GM12875 (cell line): ENCODE data around the gene CS.
A peak's percentile ranks its signal among the peaks of the same experiment; 100 is the strongest.

Experiments used
- H3K4me3 ChIP-seq: one replicate; pipeline ENCODE4 v1.5.1; 2011; ENCODE audit warnings: low read depth, low read length, control low read depth
- TF ChIP-seq, protein P1 (sequence below): IDR thresholded peaks from 2 replicates; pipeline ENCODE4 v1.5.1; 2011; ENCODE audit warnings: low read depth, mild to moderate bottlenecking, control low read depth, inconsistent platforms, low read length, moderate library complexity, borderline replicate concordance; ENCODE audit not compliant: insufficient read depth

CS gene

DNA sequence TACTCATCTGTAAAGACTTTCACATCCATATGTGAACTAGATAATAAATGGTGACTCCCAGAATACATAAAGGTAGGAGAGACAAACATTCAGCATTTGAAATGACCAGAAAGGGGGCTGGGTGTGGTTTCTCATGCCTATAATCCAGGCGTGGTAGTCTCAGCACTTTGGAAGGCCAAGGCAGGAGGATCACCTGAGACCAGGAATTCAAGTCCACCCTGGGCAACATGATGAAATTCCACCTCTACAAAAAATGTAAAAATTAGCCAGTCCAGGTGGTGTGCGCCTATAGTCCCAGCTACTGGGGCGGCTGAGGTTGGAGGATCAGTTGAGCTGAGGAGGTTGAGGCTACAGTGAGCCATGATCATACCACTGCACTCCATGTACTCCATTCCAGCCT, 4.1 kb upstream of the CS start:
- TF ChIP-seq, protein P1, sequence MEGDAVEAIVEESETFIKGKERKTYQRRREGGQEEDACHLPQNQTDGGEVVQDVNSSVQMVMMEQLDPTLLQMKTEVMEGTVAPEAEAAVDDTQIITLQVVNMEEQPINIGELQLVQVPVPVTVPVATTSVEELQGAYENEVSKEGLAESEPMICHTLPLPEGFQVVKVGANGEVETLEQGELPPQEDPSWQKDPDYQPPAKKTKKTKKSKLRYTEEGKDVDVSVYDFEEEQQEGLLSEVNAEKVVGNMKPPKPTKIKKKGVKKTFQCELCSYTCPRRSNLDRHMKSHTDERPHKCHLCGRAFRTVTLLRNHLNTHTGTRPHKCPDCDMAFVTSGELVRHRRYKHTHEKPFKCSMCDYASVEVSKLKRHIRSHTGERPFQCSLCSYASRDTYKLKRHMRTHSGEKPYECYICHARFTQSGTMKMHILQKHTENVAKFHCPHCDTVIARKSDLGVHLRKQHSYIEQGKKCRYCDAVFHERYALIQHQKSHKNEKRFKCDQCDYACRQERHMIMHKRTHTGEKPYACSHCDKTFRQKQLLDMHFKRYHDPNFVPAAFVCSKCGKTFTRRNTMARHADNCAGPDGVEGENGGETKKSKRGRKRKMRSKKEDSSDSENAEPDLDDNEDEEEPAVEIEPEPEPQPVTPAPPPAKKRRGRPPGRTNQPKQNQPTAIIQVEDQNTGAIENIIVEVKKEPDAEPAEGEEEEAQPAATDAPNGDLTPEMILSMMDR = no peak

DNA sequence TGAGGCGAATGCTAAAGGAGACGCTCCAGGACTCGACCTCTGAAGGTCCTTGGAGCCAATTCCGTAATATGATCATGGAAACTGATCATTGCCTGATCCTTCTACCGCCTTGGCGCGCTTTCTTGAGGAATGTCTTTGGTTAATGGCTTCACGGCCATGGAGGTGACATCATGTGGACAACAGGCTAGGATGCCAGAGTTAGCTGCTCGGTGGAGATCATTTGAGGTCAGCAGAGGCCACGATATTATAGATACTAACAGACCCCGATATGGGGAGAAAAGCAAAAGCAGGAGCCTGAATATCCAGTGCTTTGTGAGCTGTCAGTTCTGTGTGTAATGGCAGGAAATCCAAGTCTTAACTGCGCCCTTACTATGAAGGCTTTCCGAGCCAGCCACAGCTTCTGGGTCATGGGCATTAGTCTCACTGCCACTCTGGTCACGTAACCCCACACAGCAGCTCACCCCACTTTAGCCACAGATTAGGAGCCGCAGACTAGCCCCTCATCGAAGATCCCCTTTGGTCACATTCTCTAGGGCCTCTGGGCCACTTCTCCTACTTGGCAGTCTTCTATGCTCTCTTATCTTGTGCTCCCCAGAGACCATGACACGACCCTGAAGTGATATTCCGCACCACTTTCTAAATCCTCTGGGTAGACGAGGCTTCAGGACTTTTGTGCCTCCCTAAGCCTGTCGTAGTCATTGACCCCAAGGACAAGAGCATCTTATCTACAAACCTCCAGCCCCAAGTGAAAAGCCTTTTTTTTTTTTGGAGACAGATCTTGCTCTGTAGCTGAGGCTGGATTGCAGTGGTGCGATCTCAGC, 724 bp upstream of the CS start:
- H3K4me3 ChIP-seq = peak overlapping the region; percentile 27
- TF ChIP-seq, protein P1 = no peak

More for the DNA sequence above, 4.1 kb upstream of the CS start:
- H3K4me3 ChIP-seq = no peak overlapping the region

DNA sequence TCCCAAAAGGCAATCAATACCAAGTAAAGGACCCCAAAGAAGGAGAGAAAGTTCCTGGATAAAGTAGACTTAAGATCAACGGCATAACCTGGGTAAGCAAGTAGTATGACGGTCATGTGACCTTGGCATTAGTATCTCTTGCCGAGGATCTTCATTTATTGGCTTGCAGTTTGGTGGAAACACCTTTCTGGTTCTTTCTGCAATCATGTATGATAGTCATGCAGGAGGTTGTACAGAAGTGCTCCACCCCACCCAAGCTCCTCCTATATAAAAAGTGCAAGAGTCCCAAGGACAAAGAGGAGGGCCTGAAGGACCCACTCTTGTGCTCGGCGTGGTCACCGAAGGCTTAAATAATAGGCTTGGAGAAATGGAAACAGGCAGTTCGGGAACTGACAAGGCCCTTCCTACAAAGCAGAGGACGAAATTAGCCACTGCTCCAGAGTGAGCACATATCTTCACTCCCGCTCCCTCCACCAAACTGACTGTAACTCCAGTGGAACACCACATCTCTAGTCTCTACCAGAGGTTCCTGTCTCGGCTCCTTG, 750 bp downstream of the CS start:
- TF ChIP-seq, protein P1 = no peak
- peak overlapping the region; percentile 78 for H3K4me3 ChIP-seq

GRCh38 chr12:56298828-56299227, 1.3 kb downstream of the CS start:
- TF ChIP-seq, protein P1 = no peak
- peak overlapping the region; percentile 78 for H3K4me3 ChIP-seq

DNA sequence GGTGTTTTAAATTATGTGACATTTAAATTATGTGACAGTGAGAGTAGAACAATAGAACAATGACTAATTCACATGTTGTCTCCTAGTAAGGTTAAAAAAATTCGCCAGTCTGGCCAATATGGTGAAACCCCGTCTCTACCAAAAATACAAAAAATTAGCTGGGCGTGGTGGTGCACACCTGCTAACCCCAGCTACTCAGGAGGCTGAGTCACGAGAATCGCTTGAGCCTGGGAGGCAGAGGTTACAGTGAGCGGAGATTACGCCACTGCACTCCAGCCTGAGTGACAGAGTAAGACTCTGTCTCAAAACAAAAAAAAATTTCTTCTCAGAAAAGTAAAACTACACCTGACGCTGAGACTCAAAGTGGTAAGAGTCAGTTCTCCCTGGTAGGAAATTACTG, 2.7 kb downstream of the CS start:
- H3K4me3 ChIP-seq = no peak overlapping the region
- TF ChIP-seq, protein P1 = no peak

- H3K4me3 ChIP-seq = no peak overlapping the region
These were observed 3.8 kb downstream of the CS start for GRCh38 chr12:56296295-56296694.

DNA sequence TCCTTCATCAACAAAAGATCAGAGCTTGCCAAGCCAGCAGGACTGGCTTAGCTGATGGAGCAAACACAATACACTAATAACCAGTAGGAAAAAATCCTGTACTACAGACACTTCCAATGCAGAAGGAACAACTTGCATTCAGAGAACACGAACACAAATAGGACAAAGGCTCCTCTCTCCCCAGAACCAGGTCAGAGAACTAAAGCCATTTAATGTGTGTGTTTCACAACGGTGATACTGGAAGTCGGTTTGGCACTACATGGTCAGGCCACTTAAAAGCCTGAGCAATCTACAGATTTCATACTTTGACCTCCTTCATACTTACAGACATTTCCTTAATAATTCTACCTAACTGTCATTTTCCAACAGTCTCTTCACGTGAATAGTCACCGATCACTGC, 6.3 kb downstream of the CS start:
- H3K4me3 ChIP-seq = no peak overlapping the region
- TF ChIP-seq, protein P1 = no peak

More at GRCh38 chr12:56296295-56296694, 3.8 kb downstream of the CS start:
- TF ChIP-seq, protein P1 = no peak
